HepG2 (cell line): ENCODE data around the gene ZBTB25. TPM values are rescaled to one million over a fixed set of nuclear protein-coding genes. Genes with fewer than 3 reads are reported as not detected.

Experiments
- DPF2 ChIP-seq: sonication (generic); formaldehyde crosslinking; IDR thresholded peaks from 2 replicates; pipeline ENCODE4 v1.4.0; 2020; ENCODE audit warnings: mild to moderate bottlenecking, low read depth, missing genetic modification reagents, borderline replicate concordance
- IKZF5 ChIP-seq: IDR thresholded peaks from 2 replicates; pipeline ENCODE4 v1.6.1; 2018; ENCODE audit warnings: missing genetic modification reagents, mild to moderate bottlenecking, missing compliant biosample characterization
- IRF2 ChIP-seq: IDR thresholded peaks from 2 replicates; pipeline ENCODE4 v1.6.1; 2018; ENCODE audit warnings: missing genetic modification reagents, missing compliant biosample characterization
- KLF15 ChIP-seq: sonication (generic); formaldehyde crosslinking; IDR thresholded peaks from 2 replicates; pipeline ENCODE4 v1.8.1; 2023; ENCODE audit warnings: borderline replicate concordance, mild to moderate bottlenecking, inconsistent platforms, missing genetic modification reagents, mixed read lengths
- MZF1 ChIP-seq: sonication (generic); formaldehyde crosslinking; IDR thresholded peaks from 2 replicates; pipeline ENCODE4 v1.8.1; 2023; ENCODE audit warnings: mild to moderate bottlenecking, missing genetic modification reagents, borderline replicate concordance
- NFIC ChIP-seq: IDR thresholded peaks from 2 replicates; pipeline ENCODE4 v1.6.1; 2012; ENCODE audit warnings: mild to moderate bottlenecking, low read length, inconsistent platforms
- PHF20 ChIP-seq: sonication (generic); formaldehyde crosslinking; IDR thresholded peaks from 2 replicates; pipeline ENCODE4 v1.5.0; 2020; ENCODE audit warnings: mild to moderate bottlenecking, missing genetic modification reagents
- POLR2A ChIP-seq, 2 experiments: IDR thresholded peaks; 2 replicates each; pipeline ENCODE4 v1.6.1; 2011; ENCODE audit warnings: low read depth in 2 of 2, low read length in 2 of 2, mild to moderate bottlenecking in 1 of 2, moderate library complexity in 1 of 2; ENCODE audit not compliant: insufficient read depth in 1 of 2
- SCMH1 ChIP-seq: sonication (generic); formaldehyde crosslinking; IDR thresholded peaks from 2 replicates; pipeline ENCODE4 v1.9.0; 2021; ENCODE audit warnings: missing genetic modification reagents, mild to moderate bottlenecking, borderline replicate concordance
- SP1 ChIP-seq, 2 experiments: fragments of 450-650 bp in 1 of 2; sonication (generic) in 1 of 2; formaldehyde crosslinking in 1 of 2; IDR thresholded peaks; 2 replicates each; pipeline versions ENCODE4 v1.4.0 to v1.6.1; 2016 to 2020; ENCODE audit warnings: missing genetic modification reagents in 1 of 2
- SP4 ChIP-seq: sonication (generic); formaldehyde crosslinking; IDR thresholded peaks from 2 replicates; pipeline ENCODE4 v1.8.1; 2023; ENCODE audit warnings: mild to moderate bottlenecking, missing genetic modification reagents
- ZMYM3 ChIP-seq: sonication (generic); formaldehyde crosslinking; IDR thresholded peaks from 2 replicates; pipeline ENCODE4 v1.5.1; 2020; ENCODE audit warnings: mild to moderate bottlenecking, missing genetic modification reagents
- ZNF256 ChIP-seq: sonication (generic); formaldehyde crosslinking; conservative IDR thresholded peaks from 2 replicates; pipeline ENCODE4 v1.4.0; 2020; ENCODE audit warnings: missing genetic modification reagents
- ZNF468 ChIP-seq: sonication (generic); formaldehyde crosslinking; IDR thresholded peaks from 2 replicates; pipeline ENCODE4 v1.8.0; 2022; ENCODE audit warnings: mild to moderate bottlenecking, moderate library complexity, missing genetic modification reagents
- ZNF563 ChIP-seq: sonication (generic); formaldehyde crosslinking; IDR thresholded peaks from 2 replicates; pipeline ENCODE4 v1.8.0; 2022; ENCODE audit warnings: mild to moderate bottlenecking, moderate library complexity, missing genetic modification reagents
- ZNF570 ChIP-seq: sonication (generic); formaldehyde crosslinking; IDR thresholded peaks from 2 replicates; pipeline ENCODE4 v1.4.0; 2020; ENCODE audit warnings: mild to moderate bottlenecking, missing genetic modification reagents, borderline replicate concordance
- ZNF776 ChIP-seq: sonication (generic); formaldehyde crosslinking; IDR thresholded peaks from 2 replicates; pipeline ENCODE4 v1.4.0; 2020; ENCODE audit warnings: mild to moderate bottlenecking, missing genetic modification reagents
- polyA plus RNA-seq, 8 experiments: library from polyadenylated mRNA; depleted of rRNA in 3 of 8; stranded (reverse) in 7 of 8; unstranded in 1 of 8; fragments of >200 nt; fragmentation: Illumina TruSeq in 4 of 8; extraction: Trizol in 4 of 8; gene quantifications; 2 replicates each; pipeline versions ENCODE4 v1.2.1 to v1.2.3, GENCODE V29; 2011 to 2016; ENCODE audit warnings: low read depth in 4 of 8, missing spikeins in 1 of 8, mixed read lengths in 1 of 8; ENCODE audit not compliant: insufficient read depth in 1 of 8
- total RNA-seq, 5 experiments: library from RNA; depleted of rRNA; stranded (reverse); fragments of >200 nt; fragmentation: Illumina TruSeq; extraction: Trizol; gene quantifications; 2 replicates each; pipeline ENCODE4 v1.2.3, GENCODE V29; 2016; ENCODE audit warnings: low read depth in 1 of 5
- TF ChIP-seq, protein P1 (sequence below): sonication (generic); formaldehyde crosslinking; IDR thresholded peaks from 2 replicates; pipeline ENCODE4 v1.4.0; 2020; ENCODE audit warnings: mild to moderate bottlenecking, missing genetic modification reagents
- TF ChIP-seq, protein P2 (sequence below): sonication (generic); formaldehyde crosslinking; IDR thresholded peaks from 2 replicates; pipeline ENCODE4 v1.5.1; 2020; ENCODE audit warnings: mild to moderate bottlenecking, moderate library complexity, missing genetic modification reagents
- TF ChIP-seq, protein P3 (sequence below): sonication (generic); formaldehyde crosslinking; IDR thresholded peaks from 2 replicates; pipeline ENCODE4 v1.5.1; 2020; ENCODE audit warnings: missing genetic modification reagents, mild to moderate bottlenecking, borderline replicate concordance

ZBTB25 gene
- total and polyA plus RNA-seq, 2 of the 13 experiments (the other 11 are each of a cell fraction or from before 2014, with no cell fraction given), result 3.5 to 7.6 TPM

DNA sequence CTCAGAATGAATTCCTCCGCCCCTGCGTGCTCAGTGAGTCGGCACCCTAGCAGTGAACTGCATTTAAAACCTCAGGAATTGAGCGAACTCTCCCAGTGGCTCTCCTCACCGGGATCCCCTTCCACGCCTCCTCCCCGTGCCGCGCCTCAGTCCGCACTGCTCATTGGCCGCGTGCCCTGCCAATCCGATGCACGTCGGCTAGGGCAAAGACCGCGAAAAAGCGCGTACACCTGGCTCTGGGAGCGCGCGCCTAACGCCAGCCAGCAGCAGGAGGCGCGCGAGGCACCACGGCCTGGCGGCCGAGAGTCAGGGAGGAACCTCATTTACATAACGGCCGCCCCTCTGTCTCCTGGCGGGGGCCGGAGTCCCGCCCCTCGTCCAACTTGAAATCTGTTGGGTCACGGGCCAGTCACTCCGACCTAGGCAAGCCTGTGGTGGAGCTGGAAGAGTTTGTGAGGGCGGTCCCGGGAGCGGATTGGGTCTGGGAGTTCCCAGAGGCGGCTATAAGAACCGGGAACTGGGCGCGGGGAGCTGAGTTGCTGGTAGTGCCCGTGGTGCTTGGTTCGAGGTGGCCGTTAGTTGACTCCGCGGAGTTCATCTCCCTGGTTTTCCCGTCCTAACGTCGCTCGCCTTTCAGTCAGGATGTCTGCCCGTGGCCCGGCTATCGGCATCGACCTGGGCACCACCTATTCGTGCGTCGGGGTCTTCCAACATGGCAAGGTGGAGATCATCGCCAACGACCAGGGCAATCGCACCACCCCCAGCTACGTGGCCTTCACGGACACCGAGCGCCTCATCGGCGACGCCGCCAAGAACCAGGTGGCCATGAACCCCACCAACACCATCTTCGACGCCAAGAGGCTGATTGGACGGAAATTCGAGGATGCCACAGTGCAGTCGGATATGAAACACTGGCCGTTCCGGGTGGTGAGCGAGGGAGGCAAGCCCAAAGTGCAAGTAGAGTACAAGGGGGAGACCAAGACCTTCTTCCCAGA, 36.9 kb upstream of the ZBTB25 start, which contains the start of gene HSPA2 (continued):
- TF ChIP-seq IRF2 (CRISPR knock-in tag) (peak; percentile 35; the same call in 1 of the 2 replicates), KLF15 (CRISPR knock-in tag) (no peak), ZNF776 (no peak), ZNF563 (no peak), ZMYM3 (CRISPR knock-in tag) (no peak; the same call in 1 of the 2 replicates), NFIC (no peak), PHF20 (CRISPR knock-in tag) (0 out of 2 replicates have a peak, but pooled peaks have one; percentile 52), SCMH1 (CRISPR knock-in tag) (no peak), SP4 (peak; percentile 86; the same call in 1 of the 2 replicates), MZF1 (CRISPR knock-in tag) (no peak), ZNF256 (CRISPR knock-in tag) (no peak), POLR2A (IDR thresholded peaks at IDR 0.05; ENCODE audit: insufficient read depth in 1 of 2, low read depth in 2 of 2, low read length in 2 of 2) (peak; percentile 47 to 53; a peak in 3 of 4 replicates), DPF2 (no peak), SP1 (IDR thresholded peaks at IDR 0.05) (no peak), SP1 (CRISPR knock-in tag; IDR thresholded peaks at IDR 0.05) (peak; percentile 83), IKZF5 (CRISPR knock-in tag) (peak; percentile 68; the same call in 1 of the 2 replicates), ZNF468 (CRISPR knock-in tag) (no peak), ZNF570 (no peak)
- TF ChIP-seq, protein P1, sequence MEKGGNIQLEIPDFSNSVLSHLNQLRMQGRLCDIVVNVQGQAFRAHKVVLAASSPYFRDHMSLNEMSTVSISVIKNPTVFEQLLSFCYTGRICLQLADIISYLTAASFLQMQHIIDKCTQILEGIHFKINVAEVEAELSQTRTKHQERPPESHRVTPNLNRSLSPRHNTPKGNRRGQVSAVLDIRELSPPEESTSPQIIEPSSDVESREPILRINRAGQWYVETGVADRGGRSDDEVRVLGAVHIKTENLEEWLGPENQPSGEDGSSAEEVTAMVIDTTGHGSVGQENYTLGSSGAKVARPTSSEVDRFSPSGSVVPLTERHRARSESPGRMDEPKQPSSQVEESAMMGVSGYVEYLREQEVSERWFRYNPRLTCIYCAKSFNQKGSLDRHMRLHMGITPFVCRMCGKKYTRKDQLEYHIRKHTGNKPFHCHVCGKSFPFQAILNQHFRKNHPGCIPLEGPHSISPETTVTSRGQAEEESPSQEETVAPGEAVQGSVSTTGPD, result no peak
- TF ChIP-seq, protein P2, sequence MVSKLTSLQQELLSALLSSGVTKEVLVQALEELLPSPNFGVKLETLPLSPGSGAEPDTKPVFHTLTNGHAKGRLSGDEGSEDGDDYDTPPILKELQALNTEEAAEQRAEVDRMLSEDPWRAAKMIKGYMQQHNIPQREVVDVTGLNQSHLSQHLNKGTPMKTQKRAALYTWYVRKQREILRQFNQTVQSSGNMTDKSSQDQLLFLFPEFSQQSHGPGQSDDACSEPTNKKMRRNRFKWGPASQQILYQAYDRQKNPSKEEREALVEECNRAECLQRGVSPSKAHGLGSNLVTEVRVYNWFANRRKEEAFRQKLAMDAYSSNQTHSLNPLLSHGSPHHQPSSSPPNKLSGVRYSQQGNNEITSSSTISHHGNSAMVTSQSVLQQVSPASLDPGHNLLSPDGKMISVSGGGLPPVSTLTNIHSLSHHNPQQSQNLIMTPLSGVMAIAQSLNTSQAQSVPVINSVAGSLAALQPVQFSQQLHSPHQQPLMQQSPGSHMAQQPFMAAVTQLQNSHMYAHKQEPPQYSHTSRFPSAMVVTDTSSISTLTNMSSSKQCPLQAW (CRISPR knock-in tag), result peak; percentile 50
- TF ChIP-seq, protein P3, sequence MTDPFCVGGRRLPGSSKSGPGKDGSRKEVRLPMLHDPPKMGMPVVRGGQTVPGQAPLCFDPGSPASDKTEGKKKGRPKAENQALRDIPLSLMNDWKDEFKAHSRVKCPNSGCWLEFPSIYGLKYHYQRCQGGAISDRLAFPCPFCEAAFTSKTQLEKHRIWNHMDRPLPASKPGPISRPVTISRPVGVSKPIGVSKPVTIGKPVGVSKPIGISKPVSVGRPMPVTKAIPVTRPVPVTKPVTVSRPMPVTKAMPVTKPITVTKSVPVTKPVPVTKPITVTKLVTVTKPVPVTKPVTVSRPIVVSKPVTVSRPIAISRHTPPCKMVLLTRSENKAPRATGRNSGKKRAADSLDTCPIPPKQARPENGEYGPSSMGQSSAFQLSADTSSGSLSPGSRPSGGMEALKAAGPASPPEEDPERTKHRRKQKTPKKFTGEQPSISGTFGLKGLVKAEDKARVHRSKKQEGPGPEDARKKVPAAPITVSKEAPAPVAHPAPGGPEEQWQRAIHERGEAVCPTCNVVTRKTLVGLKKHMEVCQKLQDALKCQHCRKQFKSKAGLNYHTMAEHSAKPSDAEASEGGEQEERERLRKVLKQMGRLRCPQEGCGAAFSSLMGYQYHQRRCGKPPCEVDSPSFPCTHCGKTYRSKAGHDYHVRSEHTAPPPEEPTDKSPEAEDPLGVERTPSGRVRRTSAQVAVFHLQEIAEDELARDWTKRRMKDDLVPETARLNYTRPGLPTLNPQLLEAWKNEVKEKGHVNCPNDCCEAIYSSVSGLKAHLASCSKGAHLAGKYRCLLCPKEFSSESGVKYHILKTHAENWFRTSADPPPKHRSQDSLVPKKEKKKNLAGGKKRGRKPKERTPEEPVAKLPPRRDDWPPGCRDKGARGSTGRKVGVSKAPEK (CRISPR knock-in tag), result no peak
